Measurements from ENCODE around the gene SERPINA5. TPM values are rescaled to one million over a fixed set of nuclear protein-coding genes. Genes with fewer than 3 reads are reported as not detected.

SERPINA5 gene
- total and polyA plus RNA-seq, 2 of the 8 experiments (the other 6 are each of a cell fraction or from before 2014, with no cell fraction given), result 1.8 to 1.9 TPM

DNA sequence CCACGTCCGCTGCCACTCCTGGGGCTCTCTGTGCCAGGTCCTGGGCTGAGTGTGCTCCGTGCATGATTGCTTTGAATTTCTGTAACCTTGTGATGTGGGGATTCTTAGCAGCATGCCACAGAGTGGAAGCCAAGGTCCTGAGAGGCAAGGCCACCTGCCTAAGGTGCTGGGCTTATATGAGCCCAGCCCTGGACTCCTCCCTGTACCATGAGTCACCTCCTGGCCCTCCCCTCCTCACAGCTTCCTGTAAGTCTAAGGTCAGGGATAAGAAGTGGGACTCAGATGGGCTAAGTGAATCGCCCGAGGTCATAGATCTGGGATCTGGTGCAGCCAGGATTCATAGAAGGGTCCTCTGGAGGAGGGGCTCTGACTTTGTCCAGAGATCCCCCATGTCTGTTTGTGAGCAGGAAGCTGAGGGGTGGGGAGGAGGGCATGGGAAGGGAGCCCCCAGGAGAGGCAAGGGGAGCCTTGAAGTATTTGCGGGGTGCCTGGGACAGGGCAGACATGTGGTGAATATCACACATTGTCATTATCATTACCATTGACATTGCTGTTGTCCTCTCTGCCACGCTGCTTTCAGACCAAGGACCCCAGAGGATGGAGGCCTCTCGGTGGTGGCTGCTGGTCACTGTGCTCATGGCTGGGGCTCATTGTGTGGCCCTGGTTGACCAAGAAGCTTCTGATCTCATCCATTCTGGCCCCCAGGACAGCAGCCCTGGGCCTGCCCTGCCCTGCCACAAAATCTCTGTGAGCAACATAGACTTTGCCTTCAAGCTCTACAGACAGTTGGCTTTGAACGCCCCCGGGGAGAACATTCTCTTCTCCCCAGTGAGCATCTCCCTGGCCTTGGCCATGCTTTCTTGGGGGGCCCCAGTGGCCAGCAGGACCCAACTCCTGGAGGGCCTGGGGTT, 59.8 kb downstream of the SERPINA5 start (continued):
- TF ChIP-seq, protein P1, sequence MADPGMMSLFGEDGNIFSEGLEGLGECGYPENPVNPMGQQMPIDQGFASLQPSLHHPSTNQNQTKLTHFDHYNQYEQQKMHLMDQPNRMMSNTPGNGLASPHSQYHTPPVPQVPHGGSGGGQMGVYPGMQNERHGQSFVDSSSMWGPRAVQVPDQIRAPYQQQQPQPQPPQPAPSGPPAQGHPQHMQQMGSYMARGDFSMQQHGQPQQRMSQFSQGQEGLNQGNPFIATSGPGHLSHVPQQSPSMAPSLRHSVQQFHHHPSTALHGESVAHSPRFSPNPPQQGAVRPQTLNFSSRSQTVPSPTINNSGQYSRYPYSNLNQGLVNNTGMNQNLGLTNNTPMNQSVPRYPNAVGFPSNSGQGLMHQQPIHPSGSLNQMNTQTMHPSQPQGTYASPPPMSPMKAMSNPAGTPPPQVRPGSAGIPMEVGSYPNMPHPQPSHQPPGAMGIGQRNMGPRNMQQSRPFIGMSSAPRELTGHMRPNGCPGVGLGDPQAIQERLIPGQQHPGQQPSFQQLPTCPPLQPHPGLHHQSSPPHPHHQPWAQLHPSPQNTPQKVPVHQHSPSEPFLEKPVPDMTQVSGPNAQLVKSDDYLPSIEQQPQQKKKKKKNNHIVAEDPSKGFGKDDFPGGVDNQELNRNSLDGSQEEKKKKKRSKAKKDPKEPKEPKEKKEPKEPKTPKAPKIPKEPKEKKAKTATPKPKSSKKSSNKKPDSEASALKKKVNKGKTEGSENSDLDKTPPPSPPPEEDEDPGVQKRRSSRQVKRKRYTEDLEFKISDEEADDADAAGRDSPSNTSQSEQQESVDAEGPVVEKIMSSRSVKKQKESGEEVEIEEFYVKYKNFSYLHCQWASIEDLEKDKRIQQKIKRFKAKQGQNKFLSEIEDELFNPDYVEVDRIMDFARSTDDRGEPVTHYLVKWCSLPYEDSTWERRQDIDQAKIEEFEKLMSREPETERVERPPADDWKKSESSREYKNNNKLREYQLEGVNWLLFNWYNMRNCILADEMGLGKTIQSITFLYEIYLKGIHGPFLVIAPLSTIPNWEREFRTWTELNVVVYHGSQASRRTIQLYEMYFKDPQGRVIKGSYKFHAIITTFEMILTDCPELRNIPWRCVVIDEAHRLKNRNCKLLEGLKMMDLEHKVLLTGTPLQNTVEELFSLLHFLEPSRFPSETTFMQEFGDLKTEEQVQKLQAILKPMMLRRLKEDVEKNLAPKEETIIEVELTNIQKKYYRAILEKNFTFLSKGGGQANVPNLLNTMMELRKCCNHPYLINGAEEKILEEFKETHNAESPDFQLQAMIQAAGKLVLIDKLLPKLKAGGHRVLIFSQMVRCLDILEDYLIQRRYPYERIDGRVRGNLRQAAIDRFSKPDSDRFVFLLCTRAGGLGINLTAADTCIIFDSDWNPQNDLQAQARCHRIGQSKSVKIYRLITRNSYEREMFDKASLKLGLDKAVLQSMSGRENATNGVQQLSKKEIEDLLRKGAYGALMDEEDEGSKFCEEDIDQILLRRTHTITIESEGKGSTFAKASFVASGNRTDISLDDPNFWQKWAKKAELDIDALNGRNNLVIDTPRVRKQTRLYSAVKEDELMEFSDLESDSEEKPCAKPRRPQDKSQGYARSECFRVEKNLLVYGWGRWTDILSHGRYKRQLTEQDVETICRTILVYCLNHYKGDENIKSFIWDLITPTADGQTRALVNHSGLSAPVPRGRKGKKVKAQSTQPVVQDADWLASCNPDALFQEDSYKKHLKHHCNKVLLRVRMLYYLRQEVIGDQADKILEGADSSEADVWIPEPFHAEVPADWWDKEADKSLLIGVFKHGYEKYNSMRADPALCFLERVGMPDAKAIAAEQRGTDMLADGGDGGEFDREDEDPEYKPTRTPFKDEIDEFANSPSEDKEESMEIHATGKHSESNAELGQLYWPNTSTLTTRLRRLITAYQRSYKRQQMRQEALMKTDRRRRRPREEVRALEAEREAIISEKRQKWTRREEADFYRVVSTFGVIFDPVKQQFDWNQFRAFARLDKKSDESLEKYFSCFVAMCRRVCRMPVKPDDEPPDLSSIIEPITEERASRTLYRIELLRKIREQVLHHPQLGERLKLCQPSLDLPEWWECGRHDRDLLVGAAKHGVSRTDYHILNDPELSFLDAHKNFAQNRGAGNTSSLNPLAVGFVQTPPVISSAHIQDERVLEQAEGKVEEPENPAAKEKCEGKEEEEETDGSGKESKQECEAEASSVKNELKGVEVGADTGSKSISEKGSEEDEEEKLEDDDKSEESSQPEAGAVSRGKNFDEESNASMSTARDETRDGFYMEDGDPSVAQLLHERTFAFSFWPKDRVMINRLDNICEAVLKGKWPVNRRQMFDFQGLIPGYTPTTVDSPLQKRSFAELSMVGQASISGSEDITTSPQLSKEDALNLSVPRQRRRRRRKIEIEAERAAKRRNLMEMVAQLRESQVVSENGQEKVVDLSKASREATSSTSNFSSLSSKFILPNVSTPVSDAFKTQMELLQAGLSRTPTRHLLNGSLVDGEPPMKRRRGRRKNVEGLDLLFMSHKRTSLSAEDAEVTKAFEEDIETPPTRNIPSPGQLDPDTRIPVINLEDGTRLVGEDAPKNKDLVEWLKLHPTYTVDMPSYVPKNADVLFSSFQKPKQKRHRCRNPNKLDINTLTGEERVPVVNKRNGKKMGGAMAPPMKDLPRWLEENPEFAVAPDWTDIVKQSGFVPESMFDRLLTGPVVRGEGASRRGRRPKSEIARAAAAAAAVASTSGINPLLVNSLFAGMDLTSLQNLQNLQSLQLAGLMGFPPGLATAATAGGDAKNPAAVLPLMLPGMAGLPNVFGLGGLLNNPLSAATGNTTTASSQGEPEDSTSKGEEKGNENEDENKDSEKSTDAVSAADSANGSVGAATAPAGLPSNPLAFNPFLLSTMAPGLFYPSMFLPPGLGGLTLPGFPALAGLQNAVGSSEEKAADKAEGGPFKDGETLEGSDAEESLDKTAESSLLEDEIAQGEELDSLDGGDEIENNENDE (IDR thresholded peaks at IDR 0.05; ENCODE audit: insufficient replicate concordance, low read length), result no peak

All from H1 (cell line).